Vagina (tissue), 2 donors: Measurements from ENCODE around the gene ZNF124.

Experiments used
- POLR2A ChIP-seq, 2 donors: fragments of 450-650 bp; IDR thresholded peaks; one replicate each; pipeline ENCODE4 v1.6.1; 2017; ENCODE audit warnings: antibody characterized with exemption in 2 of 2, mild to moderate bottlenecking in 2 of 2, moderate library complexity in 2 of 2
- TF ChIP-seq, protein P1 (sequence below), 3 experiments: fragments of 450-650 bp in 2 of 3; fragments of 200-600 bp in 1 of 3; sonication (generic) in 1 of 3; IDR thresholded peaks; one replicate each; pipeline ENCODE4 v1.5.1; 2017 to 2019; ENCODE audit warnings: antibody characterized with exemption in 3 of 3, mild to moderate bottlenecking in 2 of 3, moderate library complexity in 2 of 3

DNA sequence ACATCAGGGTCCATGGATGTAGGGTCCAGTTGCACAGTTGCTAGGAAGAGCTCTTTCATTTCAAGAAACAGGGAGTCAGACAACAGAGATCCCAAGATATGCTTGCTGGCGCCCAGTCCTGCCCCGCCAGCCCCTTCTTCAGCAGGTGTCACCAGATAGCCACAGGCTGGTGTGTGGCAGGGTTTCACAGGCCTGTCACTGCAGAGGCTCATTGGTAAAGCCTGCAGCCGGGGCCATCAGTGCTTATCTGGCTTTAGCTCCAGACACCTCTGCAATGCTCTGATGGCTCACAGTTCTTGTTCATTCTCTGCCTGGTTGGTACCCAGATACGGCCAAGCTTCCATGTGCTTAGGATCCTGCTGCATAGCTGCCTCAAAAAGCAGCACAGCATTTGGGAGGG, 12.4 kb upstream of the ZNF124 start:
- TF ChIP-seq, protein P1, sequence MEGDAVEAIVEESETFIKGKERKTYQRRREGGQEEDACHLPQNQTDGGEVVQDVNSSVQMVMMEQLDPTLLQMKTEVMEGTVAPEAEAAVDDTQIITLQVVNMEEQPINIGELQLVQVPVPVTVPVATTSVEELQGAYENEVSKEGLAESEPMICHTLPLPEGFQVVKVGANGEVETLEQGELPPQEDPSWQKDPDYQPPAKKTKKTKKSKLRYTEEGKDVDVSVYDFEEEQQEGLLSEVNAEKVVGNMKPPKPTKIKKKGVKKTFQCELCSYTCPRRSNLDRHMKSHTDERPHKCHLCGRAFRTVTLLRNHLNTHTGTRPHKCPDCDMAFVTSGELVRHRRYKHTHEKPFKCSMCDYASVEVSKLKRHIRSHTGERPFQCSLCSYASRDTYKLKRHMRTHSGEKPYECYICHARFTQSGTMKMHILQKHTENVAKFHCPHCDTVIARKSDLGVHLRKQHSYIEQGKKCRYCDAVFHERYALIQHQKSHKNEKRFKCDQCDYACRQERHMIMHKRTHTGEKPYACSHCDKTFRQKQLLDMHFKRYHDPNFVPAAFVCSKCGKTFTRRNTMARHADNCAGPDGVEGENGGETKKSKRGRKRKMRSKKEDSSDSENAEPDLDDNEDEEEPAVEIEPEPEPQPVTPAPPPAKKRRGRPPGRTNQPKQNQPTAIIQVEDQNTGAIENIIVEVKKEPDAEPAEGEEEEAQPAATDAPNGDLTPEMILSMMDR (IDR thresholded peaks at IDR 0.05) = no peak
- TF ChIP-seq POLR2A (IDR thresholded peaks at IDR 0.05) = no peak
